ENCODE data around the gene ASAP3. TPM values are rescaled to one million over a fixed set of nuclear protein-coding genes. Genes with fewer than 3 reads are reported as not detected.

The ASAP3 gene
- total RNA-seq, 1 experiment from 2014 or later: 2.9 TPM

GRCh38 chr1:23525558-23526250 is 41.7 kb upstream of the ASAP3 start:
- intact Hi-C loops (cut with micrococcal nuclease; ENCODE audit: unreplicated experiment): no loop called here
- Mint-ChIP-seq H3K4me3 (ENCODE audit: low read depth, unreplicated experiment) (no peak overlapping the region), H3K4me1 (ENCODE audit: low read depth, unreplicated experiment) (peaks cover 35% of the 10 kb centered on the region), H3K36me3 (ENCODE audit: insufficient read depth, unreplicated experiment) (peaks cover 14% of the 10 kb centered on the region), H3K9me3 (ENCODE audit: low read depth, unreplicated experiment) (no peaks in the 10 kb centered on the region), H3K27me3 (ENCODE audit: unreplicated experiment) (no peaks in the 10 kb centered on the region), H3K27ac (ENCODE audit: unreplicated experiment) (no peak overlapping the region)
- TF ChIP-seq, protein P1, sequence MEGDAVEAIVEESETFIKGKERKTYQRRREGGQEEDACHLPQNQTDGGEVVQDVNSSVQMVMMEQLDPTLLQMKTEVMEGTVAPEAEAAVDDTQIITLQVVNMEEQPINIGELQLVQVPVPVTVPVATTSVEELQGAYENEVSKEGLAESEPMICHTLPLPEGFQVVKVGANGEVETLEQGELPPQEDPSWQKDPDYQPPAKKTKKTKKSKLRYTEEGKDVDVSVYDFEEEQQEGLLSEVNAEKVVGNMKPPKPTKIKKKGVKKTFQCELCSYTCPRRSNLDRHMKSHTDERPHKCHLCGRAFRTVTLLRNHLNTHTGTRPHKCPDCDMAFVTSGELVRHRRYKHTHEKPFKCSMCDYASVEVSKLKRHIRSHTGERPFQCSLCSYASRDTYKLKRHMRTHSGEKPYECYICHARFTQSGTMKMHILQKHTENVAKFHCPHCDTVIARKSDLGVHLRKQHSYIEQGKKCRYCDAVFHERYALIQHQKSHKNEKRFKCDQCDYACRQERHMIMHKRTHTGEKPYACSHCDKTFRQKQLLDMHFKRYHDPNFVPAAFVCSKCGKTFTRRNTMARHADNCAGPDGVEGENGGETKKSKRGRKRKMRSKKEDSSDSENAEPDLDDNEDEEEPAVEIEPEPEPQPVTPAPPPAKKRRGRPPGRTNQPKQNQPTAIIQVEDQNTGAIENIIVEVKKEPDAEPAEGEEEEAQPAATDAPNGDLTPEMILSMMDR (IDR thresholded peaks at IDR 0.05; ENCODE audit: unreplicated experiment): no peak
- DNase-seq: no peak
- CTCF ChIA-PET: interaction anchor here (0.7 to 1.5 kb wide), 2 partner anchors 10 to 29 kb away, joined by 3 to 7 read pairs; no protein-coding TSS in a partner anchor
- no TSS peak for BruUV-seq (replicated peaks)

DNA sequence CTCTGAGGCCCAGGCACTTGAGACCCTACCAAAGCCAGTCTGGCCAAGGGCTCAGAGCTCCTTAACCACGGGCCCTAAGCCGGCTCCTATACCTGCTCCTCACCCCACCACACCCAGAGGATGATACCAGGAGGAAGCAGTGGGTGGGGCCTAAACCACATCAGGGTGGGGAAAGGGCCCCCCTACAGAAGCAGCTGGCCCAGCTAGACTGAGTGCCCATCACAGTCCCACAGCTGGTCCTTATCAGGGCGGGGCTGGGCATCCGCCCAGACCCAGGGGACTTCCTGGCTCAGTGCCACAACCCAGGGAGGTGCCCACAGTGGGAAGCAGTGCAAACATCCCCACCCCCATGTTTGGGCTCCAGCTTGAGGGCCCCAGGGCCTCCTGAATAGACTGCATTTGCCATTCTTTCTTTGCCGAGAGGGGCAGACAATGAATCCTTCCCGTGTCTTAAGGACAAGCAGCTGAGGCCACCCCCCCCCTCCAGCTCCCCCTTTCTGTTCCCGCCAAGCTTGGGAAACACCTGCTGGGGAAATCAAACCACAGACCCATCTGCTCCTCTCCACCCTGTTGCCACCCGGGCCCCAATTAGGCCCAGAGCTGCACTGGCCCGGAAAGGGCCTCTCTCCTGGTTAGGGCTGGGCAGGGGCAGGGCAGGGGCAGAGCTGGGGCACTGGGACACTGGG is 40.9 kb upstream of the ASAP3 start:
- CTCF ChIA-PET: interaction anchor here (0.6 to 1.5 kb wide), 4 partner anchors 9 to 112 kb away, joined by 3 to 7 read pairs (median 4); no protein-coding TSS in a partner anchor
- no peak for DNase-seq
- peaks cover 35% of the 10 kb centered on the region for H3K4me1 Mint-ChIP-seq (ENCODE audit: low read depth, unreplicated experiment)
- H3K27ac Mint-ChIP-seq (ENCODE audit: unreplicated experiment): no peak overlapping the region
- TF ChIP-seq, protein P1 (IDR thresholded peaks at IDR 0.05; ENCODE audit: unreplicated experiment): no peak
- H3K36me3 Mint-ChIP-seq (ENCODE audit: insufficient read depth, unreplicated experiment): peaks cover 8% of the 10 kb centered on the region
- H3K4me3 Mint-ChIP-seq (ENCODE audit: low read depth, unreplicated experiment): no peak overlapping the region
- no peaks in the 10 kb centered on the region for H3K27me3 Mint-ChIP-seq (ENCODE audit: unreplicated experiment)
- intact Hi-C loops (cut with micrococcal nuclease; ENCODE audit: unreplicated experiment): no loop called here
- H3K9me3 Mint-ChIP-seq (ENCODE audit: low read depth, unreplicated experiment): no peaks in the 10 kb centered on the region
- BruUV-seq (replicated peaks): no TSS peak

DNA sequence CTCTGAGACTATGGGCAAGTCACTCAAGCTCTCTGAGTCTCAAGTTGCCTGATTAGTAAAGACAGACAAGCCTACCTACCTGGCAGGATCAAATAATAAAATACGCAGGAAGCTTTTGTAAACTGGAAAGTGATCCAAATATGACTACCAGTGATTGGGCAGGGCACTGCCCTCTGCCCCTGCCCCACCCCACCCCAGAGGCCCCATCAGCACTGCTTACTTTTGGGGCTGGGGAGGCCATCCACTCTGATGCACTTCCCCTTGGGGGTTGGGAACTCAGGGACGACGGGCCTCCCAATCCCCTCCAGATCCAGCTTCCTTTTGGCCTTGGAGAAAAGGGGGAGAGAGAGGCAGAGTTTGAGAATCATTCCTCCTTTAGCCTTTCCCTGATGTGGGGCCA is 40.2 kb upstream of the ASAP3 start:
- DNase-seq: no peak
- Mint-ChIP-seq H3K27me3 (ENCODE audit: unreplicated experiment) (no peaks in the 10 kb centered on the region), H3K36me3 (ENCODE audit: insufficient read depth, unreplicated experiment) (peaks cover 6% of the 10 kb centered on the region), H3K4me1 (ENCODE audit: low read depth, unreplicated experiment) (peaks cover 32% of the 10 kb centered on the region), H3K27ac (ENCODE audit: unreplicated experiment) (no peak overlapping the region), H3K4me3 (ENCODE audit: low read depth, unreplicated experiment) (no peak overlapping the region), H3K9me3 (ENCODE audit: low read depth, unreplicated experiment) (no peaks in the 10 kb centered on the region)
- TF ChIP-seq, protein P1 (IDR thresholded peaks at IDR 0.05; ENCODE audit: unreplicated experiment): no peak
- intact Hi-C loops (cut with micrococcal nuclease; ENCODE audit: unreplicated experiment): no loop called here
- CTCF ChIA-PET: interaction anchor here (0.6 to 1.5 kb wide), 3 partner anchors 21 to 113 kb away, joined by 3 to 7 read pairs (median 4); no protein-coding TSS in a partner anchor
- no TSS peak for BruUV-seq (replicated peaks)

GRCh38 chr1:23522244-23522982 is 38.4 kb upstream of the ASAP3 start:
- peaks cover 20% of the 10 kb centered on the region for H3K4me1 Mint-ChIP-seq (ENCODE audit: low read depth, unreplicated experiment)
- H3K27me3 Mint-ChIP-seq (ENCODE audit: unreplicated experiment): no peaks in the 10 kb centered on the region
- peaks cover 4% of the 10 kb centered on the region for H3K36me3 Mint-ChIP-seq (ENCODE audit: insufficient read depth, unreplicated experiment)
- CTCF ChIA-PET: interaction anchor here (0.7 kb wide), 1 partner anchor 56 kb away, joined by 3 read pairs; no protein-coding TSS in a partner anchor
- TF ChIP-seq, protein P1 (IDR thresholded peaks at IDR 0.05; ENCODE audit: unreplicated experiment): no peak
- BruUV-seq (replicated peaks): no TSS peak
- intact Hi-C loops (cut with micrococcal nuclease; ENCODE audit: unreplicated experiment): no loop called here
- H3K4me3 Mint-ChIP-seq (ENCODE audit: low read depth, unreplicated experiment): no peak overlapping the region
- no peak overlapping the region for H3K27ac Mint-ChIP-seq (ENCODE audit: unreplicated experiment)
- H3K9me3 Mint-ChIP-seq (ENCODE audit: low read depth, unreplicated experiment): no peaks in the 10 kb centered on the region
- no peak for DNase-seq
